Measurements from ENCODE around the gene DOCK10. TPM values are rescaled to one million over a fixed set of nuclear protein-coding genes. Genes with fewer than 3 reads are reported as not detected.

DOCK10 gene
- total RNA-seq, 1 donor from 2014 or later, result 138 TPM

- H3K9me3 Mint-ChIP-seq, result peaks cover 18% of the 10 kb centered on the region
- peak overlapping the region; percentile 80 for H3K27ac Mint-ChIP-seq
- peaks cover 54% of the 10 kb centered on the region for H3K4me1 Mint-ChIP-seq
- peaks cover 73% of the 10 kb centered on the region for H3K36me3 Mint-ChIP-seq (ENCODE audit: low read depth)
- H3K27me3 Mint-ChIP-seq, result no peaks in the 10 kb centered on the region
- intact Hi-C loops (cut with micrococcal nuclease), result no loop called here
- DNase-seq, result no peak
- no peak overlapping the region for H3K4me3 Mint-ChIP-seq
These were observed 149.6 kb downstream of the DOCK10 start for GRCh38 chr2:224892574-224893204.

- intact Hi-C loops (cut with micrococcal nuclease), result no loop called here
These were observed 151.9 kb downstream of the DOCK10 start for GRCh38 chr2:224890372-224890771.

GRCh38 chr2:224887141-224887540 lies 155.1 kb downstream of the DOCK10 start:
- DNase-seq, result no peak
- peaks cover 77% of the 10 kb centered on the region for H3K36me3 Mint-ChIP-seq (ENCODE audit: low read depth)
- H3K27me3 Mint-ChIP-seq, result no peaks in the 10 kb centered on the region
- H3K4me3 Mint-ChIP-seq, result no peak overlapping the region
- H3K4me1 Mint-ChIP-seq, result peaks cover 64% of the 10 kb centered on the region
- peaks cover 18% of the 10 kb centered on the region for H3K9me3 Mint-ChIP-seq
- intact Hi-C loops (cut with micrococcal nuclease), result loop anchor here (2.0 kb wide), 2 partner anchors 52 to 116 kb away; no protein-coding TSS in a partner anchor
- peak overlapping the region; percentile 29 for H3K27ac Mint-ChIP-seq

More at GRCh38 chr2:224890372-224890771, 151.9 kb downstream of the DOCK10 start:
- H3K36me3 Mint-ChIP-seq (ENCODE audit: low read depth), result peaks cover 73% of the 10 kb centered on the region
- H3K27me3 Mint-ChIP-seq, result no peaks in the 10 kb centered on the region
- H3K27ac Mint-ChIP-seq, result peak overlapping the region; percentile 62
- DNase-seq, result no peak
- peaks cover 60% of the 10 kb centered on the region for H3K4me1 Mint-ChIP-seq
- H3K4me3 Mint-ChIP-seq, result no peak overlapping the region
- peaks cover 18% of the 10 kb centered on the region for H3K9me3 Mint-ChIP-seq

- DNase-seq, result no peak
- intact Hi-C loops (cut with micrococcal nuclease), result loop anchor here (1.0 to 2.0 kb wide), 3 partner anchors 39 to 117 kb away; no protein-coding TSS in a partner anchor
- no peak overlapping the region for H3K4me3 Mint-ChIP-seq
These were observed 156.3 kb downstream of the DOCK10 start for GRCh38 chr2:224885836-224886547.

GRCh38 chr2:224885291-224885690 lies 157.0 kb downstream of the DOCK10 start:
- DNase-seq, result no peak
- Mint-ChIP-seq H3K27me3 (no peaks in the 10 kb centered on the region), H3K36me3 (ENCODE audit: low read depth) (peaks cover 82% of the 10 kb centered on the region), H3K9me3 (peaks cover 11% of the 10 kb centered on the region), H3K27ac (no peak overlapping the region), H3K4me1 (peaks cover 75% of the 10 kb centered on the region), H3K4me3 (no peak overlapping the region)
- intact Hi-C loops (cut with micrococcal nuclease), result no loop called here

More at GRCh38 chr2:224885836-224886547, 156.3 kb downstream of the DOCK10 start:
- Mint-ChIP-seq H3K9me3 (peaks cover 18% of the 10 kb centered on the region), H3K27me3 (no peaks in the 10 kb centered on the region), H3K4me1 (peaks cover 73% of the 10 kb centered on the region), H3K27ac (peak overlapping the region; percentile 87), H3K36me3 (ENCODE audit: low read depth) (peaks cover 82% of the 10 kb centered on the region)

- intact Hi-C loops (cut with micrococcal nuclease), result no loop called here
- peaks cover 4% of the 10 kb centered on the region for H3K9me3 Mint-ChIP-seq
- H3K27me3 Mint-ChIP-seq, result no peaks in the 10 kb centered on the region
- no peak overlapping the region for H3K27ac Mint-ChIP-seq
- no peak for DNase-seq
- peaks cover 80% of the 10 kb centered on the region for H3K36me3 Mint-ChIP-seq (ENCODE audit: low read depth)
- H3K4me3 Mint-ChIP-seq, result no peak overlapping the region
- H3K4me1 Mint-ChIP-seq, result peaks cover 67% of the 10 kb centered on the region
These were observed 158.1 kb downstream of the DOCK10 start for GRCh38 chr2:224884188-224884587.

- Mint-ChIP-seq H3K4me3 (no peak overlapping the region), H3K27me3 (no peaks in the 10 kb centered on the region), H3K27ac (no peak overlapping the region), H3K9me3 (peaks cover 5% of the 10 kb centered on the region), H3K36me3 (ENCODE audit: low read depth) (peaks cover 81% of the 10 kb centered on the region), H3K4me1 (peaks cover 66% of the 10 kb centered on the region)
- DNase-seq, result no peak
- intact Hi-C loops (cut with micrococcal nuclease), result no loop called here
These were observed 158.6 kb downstream of the DOCK10 start for GRCh38 chr2:224883700-224884099.

GRCh38 chr2:224883172-224883516 lies 159.1 kb downstream of the DOCK10 start:
- H3K9me3 Mint-ChIP-seq, result peaks cover 3% of the 10 kb centered on the region
- no peak for DNase-seq
- peaks cover 82% of the 10 kb centered on the region for H3K36me3 Mint-ChIP-seq (ENCODE audit: low read depth)
- H3K27ac Mint-ChIP-seq, result peak overlapping the region; percentile 48
- intact Hi-C loops (cut with micrococcal nuclease), result no loop called here
- peaks cover 61% of the 10 kb centered on the region for H3K4me1 Mint-ChIP-seq
- no peaks in the 10 kb centered on the region for H3K27me3 Mint-ChIP-seq
- H3K4me3 Mint-ChIP-seq, result no peak overlapping the region

GRCh38 chr2:224882291-224883171 lies 159.7 kb downstream of the DOCK10 start:
- peaks cover 83% of the 10 kb centered on the region for H3K36me3 Mint-ChIP-seq (ENCODE audit: low read depth)
- peaks cover 3% of the 10 kb centered on the region for H3K9me3 Mint-ChIP-seq
- no peaks in the 10 kb centered on the region for H3K27me3 Mint-ChIP-seq
- H3K4me3 Mint-ChIP-seq, result no peak overlapping the region
- H3K4me1 Mint-ChIP-seq, result peaks cover 56% of the 10 kb centered on the region
- DNase-seq, result no peak
- intact Hi-C loops (cut with micrococcal nuclease), result no loop called here
- H3K27ac Mint-ChIP-seq, result peak overlapping the region; percentile 48

GRCh38 chr2:224881846-224882245 lies 160.4 kb downstream of the DOCK10 start:
- DNase-seq, result no peak
- intact Hi-C loops (cut with micrococcal nuclease), result no loop called here
- H3K36me3 Mint-ChIP-seq (ENCODE audit: low read depth), result peaks cover 85% of the 10 kb centered on the region
- no peak overlapping the region for H3K4me3 Mint-ChIP-seq
- H3K9me3 Mint-ChIP-seq, result peaks cover 3% of the 10 kb centered on the region
- H3K27me3 Mint-ChIP-seq, result no peaks in the 10 kb centered on the region
- peaks cover 52% of the 10 kb centered on the region for H3K4me1 Mint-ChIP-seq
- H3K27ac Mint-ChIP-seq, result peak overlapping the region; percentile 17

- H3K36me3 Mint-ChIP-seq (ENCODE audit: low read depth), result peaks cover 87% of the 10 kb centered on the region
- H3K9me3 Mint-ChIP-seq, result peaks cover 11% of the 10 kb centered on the region
- intact Hi-C loops (cut with micrococcal nuclease), result no loop called here
- no peak overlapping the region for H3K27ac Mint-ChIP-seq
- DNase-seq, result no peak
- no peak overlapping the region for H3K4me3 Mint-ChIP-seq
- H3K27me3 Mint-ChIP-seq, result no peaks in the 10 kb centered on the region
- H3K4me1 Mint-ChIP-seq, result peaks cover 18% of the 10 kb centered on the region
These were observed 165.7 kb downstream of the DOCK10 start for GRCh38 chr2:224876522-224876921.

GRCh38 chr2:224875841-224876240 lies 166.4 kb downstream of the DOCK10 start:
- H3K27ac Mint-ChIP-seq, result no peak overlapping the region
- no peak overlapping the region for H3K4me3 Mint-ChIP-seq
- H3K36me3 Mint-ChIP-seq (ENCODE audit: low read depth), result peaks cover 88% of the 10 kb centered on the region
- H3K4me1 Mint-ChIP-seq, result peaks cover 13% of the 10 kb centered on the region
- intact Hi-C loops (cut with micrococcal nuclease), result no loop called here
- peaks cover 18% of the 10 kb centered on the region for H3K9me3 Mint-ChIP-seq
- DNase-seq, result no peak
- H3K27me3 Mint-ChIP-seq, result no peaks in the 10 kb centered on the region

GRCh38 chr2:224875153-224875552 lies 167.1 kb downstream of the DOCK10 start:
- H3K27me3 Mint-ChIP-seq, result no peaks in the 10 kb centered on the region
- peaks cover 87% of the 10 kb centered on the region for H3K36me3 Mint-ChIP-seq (ENCODE audit: low read depth)
- no peak for DNase-seq
- peaks cover 21% of the 10 kb centered on the region for H3K9me3 Mint-ChIP-seq
- intact Hi-C loops (cut with micrococcal nuclease), result no loop called here
- peaks cover 9% of the 10 kb centered on the region for H3K4me1 Mint-ChIP-seq
- H3K4me3 Mint-ChIP-seq, result no peak overlapping the region
- peak overlapping the region; percentile 25 for H3K27ac Mint-ChIP-seq

- peaks cover 9% of the 10 kb centered on the region for H3K4me1 Mint-ChIP-seq
- peaks cover 24% of the 10 kb centered on the region for H3K9me3 Mint-ChIP-seq
- no peak overlapping the region for H3K4me3 Mint-ChIP-seq
- no peaks in the 10 kb centered on the region for H3K27me3 Mint-ChIP-seq
- intact Hi-C loops (cut with micrococcal nuclease), result no loop called here
- DNase-seq, result no peak
- H3K36me3 Mint-ChIP-seq (ENCODE audit: low read depth), result peaks cover 89% of the 10 kb centered on the region
- H3K27ac Mint-ChIP-seq, result no peak overlapping the region
These were observed 170.5 kb downstream of the DOCK10 start for GRCh38 chr2:224871813-224872212.
